T-cell (primary cell): ENCODE results near the gene FUOM. TPM values are rescaled to one million over a fixed set of nuclear protein-coding genes. Genes with fewer than 3 reads are reported as not detected.

ENCODE experiments used
- ATAC-seq, 4 experiments: fragments of 200-7000 bp in 3 of 4; fragments of 150-1000 bp in 1 of 4; cut with Tn5 transposase; replicated peaks in 1 of 4; 1 replicate in 3 of 4; 2 replicates in 1 of 4; pipeline ENCODE4 v1.10.0; 2021; ENCODE audit warnings: moderate library complexity in 3 of 4, mild to moderate bottlenecking in 2 of 4, moderate number of reproducible peaks in 1 of 4
- CTCF ChIA-PET, 2 donors: fragments of 300-600 bp; sonication (Branson Sonifier 250); formaldehyde crosslinking; loops; one replicate each; lab custom pipeline; 2022; ENCODE audit warnings: antibody characterized with exemption in 2 of 2; lab: Charles Lee
- POLR2A ChIA-PET, 2 donors: fragments of 300-600 bp; sonication (Branson Sonifier 250); formaldehyde crosslinking; loops; one replicate each; lab custom pipeline; 2022; ENCODE audit warnings: antibody characterized with exemption in 2 of 2; lab: Charles Lee
- DNase-seq, 35 experiments: peaks; one replicate each; pipeline versions ENCODE4 v3.0.0 to v3.0.0-alpha.2; 2013 to 2023
- H3K27ac ChIP-seq: one replicate; pipeline ENCODE4 v1.5.1; 2013; ENCODE audit warnings: low read length
- H3K27me3 ChIP-seq, 2 experiments: replicated peaks in 1 of 2; 1 replicate in 1 of 2; 2 replicates in 1 of 2; pipeline versions ENCODE4 v1.6.1 to v1.7.0; 2013; ENCODE audit warnings: low read length in 1 of 2, mixed read lengths in 1 of 2; ENCODE audit not compliant: control insufficient read depth in 2 of 2, insufficient read depth in 2 of 2; ENCODE audit errors: extremely low read depth in 1 of 2
- H3K36me3 ChIP-seq, 2 donors: 1 replicate in 1 of 2; 2 replicates in 1 of 2; pipeline versions ENCODE4 v1.6.1 to v1.7.0; 2013; ENCODE audit warnings: low read length in 1 of 2; ENCODE audit not compliant: control insufficient read depth in 2 of 2, insufficient read depth in 1 of 2; ENCODE audit errors: extremely low read depth in 1 of 2
- H3K4me1 ChIP-seq, 2 experiments: 1 replicate in 1 of 2; 2 replicates in 1 of 2; pipeline versions ENCODE4 v1.6.1 to v1.7.0; 2013; ENCODE audit warnings: low read length in 2 of 2, mixed read lengths in 1 of 2; ENCODE audit not compliant: insufficient read depth in 2 of 2, control insufficient read depth in 1 of 2; ENCODE audit errors: extremely low read depth in 1 of 2
- H3K4me3 ChIP-seq, 2 donors: 1 replicate in 1 of 2; 2 replicates in 1 of 2; pipeline versions ENCODE4 v1.5.1 to v1.7.0; 2013; ENCODE audit warnings: mild to moderate bottlenecking in 2 of 2, low read length in 1 of 2, moderate library complexity in 1 of 2; ENCODE audit not compliant: control insufficient read depth in 1 of 2; ENCODE audit errors: extremely low read depth in 1 of 2
- H3K9me3 ChIP-seq: 2 replicates; pipeline ENCODE4 v1.7.0; 2013
- H3K27ac Mint-ChIP-seq, 2 donors: one replicate each; pipeline ENCODE4 v1.8.0; 2020 to 2021; ENCODE audit warnings: mild to moderate bottlenecking in 2 of 2, mixed read lengths in 2 of 2
- H3K27me3 Mint-ChIP-seq, 2 donors: one replicate each; pipeline ENCODE4 v1.8.0; 2021 to 2022; ENCODE audit warnings: mixed read lengths in 2 of 2
- H3K36me3 Mint-ChIP-seq: one replicate; pipeline ENCODE4 v1.8.0; 2021; ENCODE audit warnings: mixed read lengths
- H3K4me1 Mint-ChIP-seq, 3 donors: one replicate each; pipeline ENCODE4 v1.8.0; 2020 to 2022; ENCODE audit warnings: mixed read lengths in 3 of 3, mild to moderate bottlenecking in 1 of 3
- H3K4me3 Mint-ChIP-seq, 3 donors: one replicate each; pipeline ENCODE4 v1.8.0; 2020 to 2022; ENCODE audit warnings: mild to moderate bottlenecking in 3 of 3, mixed read lengths in 3 of 3, moderate library complexity in 3 of 3
- H3K9me3 Mint-ChIP-seq, 3 donors: one replicate each; pipeline ENCODE4 v1.8.0; 2020 to 2022; ENCODE audit warnings: mixed read lengths in 3 of 3
- WGBS: methylation state at CpG from one replicate; pipeline ENCODE4 v1.1.5; 2013; ENCODE audit warnings: missing lambda C conversion rate; ENCODE audit not compliant: insufficient coverage; 5-methylcytosine and 5-hydroxymethylcytosine counted together
- total RNA-seq, 35 experiments: library from RNA in 6 of 35; stranded (reverse) in 6 of 35; fragments of 120-200 nt in 1 of 35; gene quantifications; one replicate each; pipeline versions ENCODE4 v1.2.1 to v1.2.4 and lab custom pipeline; 2013 to 2026

Gene FUOM
- total RNA-seq, 5 donors from 2014 or later (not counting 1 experiment from before 2014, with no cell fraction given): 9.4 to 30.3 (median 26.9) TPM

DNA sequence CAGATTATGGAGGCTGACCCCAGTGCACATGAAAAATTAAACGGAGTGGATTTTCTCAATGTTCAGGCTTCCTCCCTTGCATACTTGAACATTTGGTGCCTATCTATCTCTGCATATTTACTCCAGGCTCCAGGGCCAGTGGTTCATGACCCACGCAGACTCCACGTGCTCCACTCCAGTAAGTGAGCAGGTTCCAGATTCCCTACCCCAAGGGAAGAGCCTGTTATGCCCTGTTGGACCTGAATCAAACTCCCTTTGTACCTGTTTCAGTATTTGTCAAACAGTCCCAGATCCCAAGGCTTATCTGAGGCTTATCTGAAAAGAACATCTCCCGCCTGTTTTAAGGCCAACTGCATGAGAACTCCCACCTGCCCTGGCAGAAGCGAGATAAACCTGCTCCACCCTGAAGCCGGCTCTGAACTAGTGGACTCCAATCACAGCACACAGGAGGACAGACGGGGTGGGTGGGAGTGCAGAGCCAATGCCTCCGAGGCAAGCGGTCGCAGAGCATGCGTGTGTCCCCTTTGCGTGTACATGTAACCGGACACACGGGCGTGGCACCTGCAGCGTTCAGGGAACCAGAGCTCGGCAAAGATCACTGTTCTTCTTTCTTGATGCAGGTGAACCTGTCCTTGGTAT, 2.3 kb upstream of the FUOM start:
- H3K27me3 ChIP-seq: peaks cover 0 to 5% of the 10 kb centered on the region in 2 experiments
- peaks cover 0 to 10% of the 10 kb centered on the region in 2 donors for H3K36me3 ChIP-seq
- H3K4me1 ChIP-seq: peaks cover 0 to 19% of the 10 kb centered on the region in 2 experiments
- Mint-ChIP-seq H3K27ac (peak overlapping the region; percentile 50 to 78), H3K27me3 (no peaks in the 10 kb centered on the region), H3K9me3 (no peaks in the 10 kb centered on the region), H3K36me3 (peaks cover 15% of the 10 kb centered on the region), H3K4me3 (no peak overlapping the region), H3K4me1 (peaks cover 0 to 13% (median 1%) of the 10 kb centered on the region in 3 donors)
- no peak overlapping the region for H3K4me3 ChIP-seq
- H3K9me3 ChIP-seq: no peaks in the 10 kb centered on the region
- CTCF ChIA-PET: interaction anchor here in 1 of 2 donors (0.6 to 1.0 kb wide), 2 partner anchors 31 to 57 kb away, joined by 3 to 4 read pairs; no protein-coding TSS in a partner anchor
- ATAC-seq (no peak), DNase-seq (no peak)
- no peak overlapping the region for H3K27ac ChIP-seq
- POLR2A ChIA-PET: no interaction called here
- WGBS: 92% methylated on average over 16 of the region's 17 CpGs

DNA sequence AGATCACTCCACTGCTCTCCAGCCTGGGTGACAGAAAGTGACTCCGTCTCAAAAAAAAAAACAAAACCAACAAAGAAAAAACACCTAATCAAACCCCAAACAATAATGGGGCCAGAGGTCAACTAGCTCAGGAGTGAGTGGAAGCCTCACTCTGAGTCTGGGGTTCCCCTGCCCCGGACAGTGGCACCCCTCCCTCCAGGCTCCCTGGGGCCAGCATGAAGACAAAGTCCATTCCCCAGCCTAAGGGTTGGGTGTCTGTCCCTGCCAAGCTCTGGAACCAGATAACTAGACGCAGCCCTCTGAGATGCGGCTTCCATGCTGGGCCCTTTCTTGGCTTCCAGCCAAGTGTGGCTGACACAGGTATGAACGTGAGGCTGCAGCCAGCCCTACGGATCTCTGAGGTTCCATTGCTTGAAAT, 1.7 kb upstream of the FUOM start:
- no peak overlapping the region for H3K4me3 ChIP-seq
- H3K4me1 ChIP-seq: peaks cover 0 to 19% of the 10 kb centered on the region in 2 experiments
- H3K36me3 Mint-ChIP-seq: peaks cover 12% of the 10 kb centered on the region
- WGBS: 62% methylated on average over 6 of the region's 6 CpGs
- H3K27me3 Mint-ChIP-seq: no peaks in the 10 kb centered on the region
- ChIA-PET CTCF (interaction anchor here in 1 of 2 donors (0.6 to 1.0 kb wide), 2 partner anchors 30 to 57 kb away, joined by 3 to 4 read pairs; no protein-coding TSS in a partner anchor), POLR2A (no interaction called here)
- peak overlapping the region in 1 of 2 donors; percentile 78 for H3K27ac Mint-ChIP-seq
- ATAC-seq (no peak), DNase-seq (peak in 18 of 35 experiments; percentile 13 to 64 (median 36))
- no peaks in the 10 kb centered on the region for H3K9me3 ChIP-seq
- H3K36me3 ChIP-seq: peaks cover 0 to 7% of the 10 kb centered on the region in 2 donors
- H3K27me3 ChIP-seq: peaks cover 0 to 5% of the 10 kb centered on the region in 2 experiments
- H3K4me3 Mint-ChIP-seq: no peak overlapping the region
- no peak overlapping the region for H3K27ac ChIP-seq
- no peaks in the 10 kb centered on the region for H3K9me3 Mint-ChIP-seq
- H3K4me1 Mint-ChIP-seq: peaks cover 0 to 13% (median 1%) of the 10 kb centered on the region in 3 donors

DNA sequence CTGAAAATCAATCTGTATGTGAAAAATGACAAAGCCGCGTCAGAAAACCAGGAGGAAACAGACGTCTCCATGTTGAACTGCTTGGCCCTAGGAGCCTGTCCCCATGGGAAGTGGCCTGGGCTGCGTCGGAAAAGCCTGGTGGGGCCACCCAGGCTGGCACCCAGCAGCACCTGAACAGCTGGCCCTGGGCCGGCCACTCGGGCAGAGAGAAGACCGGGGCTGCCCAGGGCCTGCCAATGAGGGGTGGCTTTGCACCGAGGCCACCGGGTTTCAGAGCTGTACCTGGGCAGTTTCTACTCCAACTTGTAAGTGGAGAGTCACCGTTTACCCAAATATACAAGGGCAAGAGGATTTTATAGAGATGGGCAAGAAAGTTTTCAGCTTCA, 1.1 kb upstream of the FUOM start:
- Histone ChIP-seq H3K27me3 (peaks cover 0 to 5% of the 10 kb centered on the region in 2 experiments), H3K4me1 (peaks cover 0 to 19% of the 10 kb centered on the region in 2 experiments), H3K9me3 (no peaks in the 10 kb centered on the region), H3K36me3 (peaks cover 0 to 3% of the 10 kb centered on the region in 2 donors), H3K4me3 (no peak overlapping the region), H3K27ac (no peak overlapping the region)
- no peak overlapping the region for H3K27ac Mint-ChIP-seq
- DNase-seq (no peak), ATAC-seq (no peak)
- H3K9me3 Mint-ChIP-seq: no peaks in the 10 kb centered on the region
- ChIA-PET CTCF (interaction anchor here in 1 of 2 donors (1.0 kb wide), 1 partner anchor 29 kb away, joined by 4 read pairs; no protein-coding TSS in a partner anchor), POLR2A (no interaction called here)
- WGBS: 88% methylated on average over 8 of the region's 11 CpGs
- peaks cover 10% of the 10 kb centered on the region for H3K36me3 Mint-ChIP-seq
- H3K4me3 Mint-ChIP-seq: peak overlapping the region in 2 of 3 donors; percentile 28 to 31
- no peaks in the 10 kb centered on the region for H3K27me3 Mint-ChIP-seq
- H3K4me1 Mint-ChIP-seq: peaks cover 0 to 13% (median 1%) of the 10 kb centered on the region in 3 donors

DNA sequence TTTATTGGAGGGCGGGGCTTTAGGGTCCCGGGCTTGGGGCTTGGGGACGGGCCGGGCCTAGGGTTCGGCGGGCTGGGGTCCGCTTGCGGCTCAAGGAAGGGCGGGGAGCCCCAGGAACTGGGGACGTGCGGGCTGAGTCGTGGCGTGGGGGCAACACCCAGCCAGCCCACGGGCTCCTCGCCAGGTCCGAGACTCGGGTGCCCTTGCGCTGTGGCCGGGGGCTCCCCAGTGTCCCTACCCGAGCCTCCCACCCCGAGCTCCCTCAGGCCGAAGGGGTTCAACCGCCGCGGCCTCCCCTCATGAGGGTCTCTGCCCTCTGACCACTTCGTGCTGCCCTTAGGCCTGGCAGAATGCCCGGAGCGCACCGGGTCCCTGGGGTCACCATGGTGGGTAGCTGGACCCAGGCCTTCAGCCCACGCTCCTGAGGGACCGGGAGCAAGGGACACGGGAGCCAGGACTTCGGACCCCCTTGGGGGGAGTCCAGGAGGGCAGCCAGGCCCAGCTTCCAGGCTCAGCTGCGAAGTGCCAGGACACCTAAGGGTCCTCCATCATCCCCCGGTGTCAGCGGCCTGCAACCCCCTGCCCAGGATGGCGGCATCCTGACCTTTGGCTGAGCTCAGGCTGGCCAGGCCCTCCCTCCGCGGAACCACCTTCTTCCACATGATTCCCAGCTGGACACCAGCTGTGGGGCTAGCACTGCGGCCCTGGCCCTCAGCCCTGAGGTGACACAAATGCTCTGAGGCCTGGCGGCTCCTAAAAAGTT, 524 bp upstream of the FUOM start:
- Mint-ChIP-seq H3K9me3 (no peaks in the 10 kb centered on the region), H3K27me3 (no peaks in the 10 kb centered on the region), H3K4me3 (peak overlapping the region; percentile 28 to 68 (median 31)), H3K4me1 (peaks cover 0 to 13% (median 1%) of the 10 kb centered on the region in 3 donors), H3K36me3 (peaks cover 10% of the 10 kb centered on the region), H3K27ac (no peak overlapping the region)
- POLR2A ChIA-PET: interaction anchor here in 1 of 2 donors (0.6 kb wide), 1 partner anchor 91 kb away, joined by 9 read pairs; no protein-coding TSS in a partner anchor
- H3K36me3 ChIP-seq: peaks cover 0 to 3% of the 10 kb centered on the region in 2 donors
- no peaks in the 10 kb centered on the region for H3K9me3 ChIP-seq
- WGBS: 91% methylated on average over 39 of the region's 41 CpGs
- H3K4me1 ChIP-seq: peaks cover 0 to 19% of the 10 kb centered on the region in 2 experiments
- no peak overlapping the region for H3K27ac ChIP-seq
- no peak overlapping the region for H3K4me3 ChIP-seq
- peak in 2 of 35 experiments; percentile 23 to 30 for DNase-seq
- peaks cover 0 to 5% of the 10 kb centered on the region in 2 experiments for H3K27me3 ChIP-seq
- CTCF ChIA-PET: interaction anchor here in 1 of 2 donors (1.8 kb wide), 1 partner anchor 28 kb away, joined by 3 read pairs; no protein-coding TSS in a partner anchor
- ATAC-seq: no peak

DNA sequence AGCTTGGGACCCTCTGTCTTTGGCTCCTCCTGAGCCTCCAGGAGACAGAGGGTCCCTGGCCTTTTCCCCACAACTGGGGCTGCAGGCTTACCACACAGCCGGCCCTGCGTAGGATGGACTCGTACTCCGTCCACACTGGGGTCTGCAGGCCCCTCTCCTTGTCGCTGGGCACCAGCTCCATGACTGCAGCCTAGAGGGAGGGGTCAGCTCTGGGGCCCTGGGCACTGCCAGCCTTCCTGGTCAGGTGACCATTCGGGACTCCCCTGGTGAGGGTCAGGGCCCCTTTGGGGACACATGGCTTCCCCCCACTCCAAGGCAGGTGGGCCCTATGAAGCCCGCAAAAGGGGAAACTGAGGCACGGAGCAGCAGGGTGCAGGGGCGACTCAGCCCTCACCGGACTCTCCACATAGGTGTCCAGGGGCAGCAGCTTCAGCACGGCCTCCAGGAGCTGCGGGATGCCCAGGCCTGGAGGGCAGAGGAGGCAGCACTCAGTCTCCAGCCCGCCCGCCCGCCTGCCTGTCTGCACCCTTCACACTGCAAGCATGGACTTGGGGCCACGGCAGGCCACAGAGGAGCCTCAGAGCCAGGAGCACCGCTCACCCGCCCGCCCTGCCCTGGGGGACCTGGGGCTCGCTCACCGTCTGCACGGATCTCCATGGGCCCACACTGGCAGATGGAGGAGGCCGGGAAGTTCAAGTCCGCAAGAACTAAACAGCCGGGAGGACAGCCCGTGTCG, 1.1 kb downstream of the FUOM start:
- H3K9me3 ChIP-seq: no peaks in the 10 kb centered on the region
- ChIA-PET CTCF (interaction anchor here in 1 of 2 donors (1.8 kb wide), 1 partner anchor 27 kb away, joined by 3 read pairs; no protein-coding TSS in a partner anchor), POLR2A (no interaction called here)
- peak overlapping the region; percentile 63 to 77 for H3K4me3 ChIP-seq
- ATAC-seq: peak in 1 of 4 experiments; percentile 1
- Mint-ChIP-seq H3K36me3 (peaks cover 3% of the 10 kb centered on the region), H3K27me3 (no peaks in the 10 kb centered on the region), H3K9me3 (no peaks in the 10 kb centered on the region), H3K27ac (peak overlapping the region in 1 of 2 donors; percentile 72), H3K4me3 (peak overlapping the region; percentile 68 to 75 (median 74)), H3K4me1 (peaks cover 0 to 8% (median 1%) of the 10 kb centered on the region in 3 donors)
- DNase-seq: no peak
- peaks cover 0 to 5% of the 10 kb centered on the region in 2 experiments for H3K27me3 ChIP-seq
- H3K27ac ChIP-seq: no peak overlapping the region
- 54% methylated on average over 27 of the region's 27 CpGs for WGBS
- no peaks in the 10 kb centered on the region for H3K36me3 ChIP-seq
- H3K4me1 ChIP-seq: peaks cover 0 to 19% of the 10 kb centered on the region in 2 experiments
